GM12892 (cell line): ENCODE measurements around the gene LARGE1.

Experiments used
- POLR2A ChIP-seq: IDR thresholded peaks from 2 replicates; pipeline ENCODE4 v1.6.1; 2011; ENCODE audit warnings: low read depth, low read length, control low read depth
- POLR2AphosphoS5 ChIP-seq: IDR thresholded peaks from 2 replicates; pipeline ENCODE4 v1.6.1; 2011; ENCODE audit warnings: low read depth, low read length, control low read depth
- TAF1 ChIP-seq: IDR thresholded peaks from 2 replicates; pipeline ENCODE4 v1.6.1; 2011; ENCODE audit warnings: low read depth, mild to moderate bottlenecking, control low read depth, low read length, borderline replicate concordance

GRCh38 chr22:33829546-33830280 is 90.6 kb downstream of the LARGE1 start:
- TF ChIP-seq POLR2A (no peak), TAF1 (no peak), POLR2AphosphoS5 (no peak)
